Measurements from ENCODE around the gene SEMG2.

- TF ChIP-seq CTCF (IDR thresholded peaks at IDR 0.05; ENCODE audit: borderline replicate concordance, extremely low read depth, low read length, poor library complexity, severe bottlenecking): no peak
- TF ChIP-seq EZH2 (IDR thresholded peaks at IDR 0.05; ENCODE audit: borderline replicate concordance, low read depth, low read length, severe bottlenecking): no peak
These were observed 44.5 kb upstream of the SEMG2 start for GRCh38 chr20:45176526-45177267.

Data from DND-41 (cell line).